Neural cell (in vitro differentiated cells): ENCODE results near the gene PPP1R9B.

Source experiments
- EP300 ChIP-seq: fragments of 450-650 bp; conservative IDR thresholded peaks from 2 replicates; pipeline ENCODE4 v1.6.1; 2014; ENCODE audit warnings: antibody characterized with exemption, mild to moderate bottlenecking, moderate library complexity; ENCODE audit not compliant: poor library complexity, severe bottlenecking
- EZH2 ChIP-seq: fragments of 200-600, 300-800 bp; shearing (Covaris generic), sonication (generic); IDR thresholded peaks from 2 replicates; pipeline ENCODE4 v1.6.1; 2014; ENCODE audit warnings: antibody characterized with exemption, low read length, borderline replicate concordance, mild to moderate bottlenecking; ENCODE audit not compliant: insufficient read depth, poor library complexity, severe bottlenecking
- MXI1 ChIP-seq: fragments of 450-650 bp; conservative IDR thresholded peaks from 2 replicates; pipeline ENCODE4 v1.6.1; 2014; ENCODE audit warnings: antibody characterized with exemption, mild to moderate bottlenecking; ENCODE audit not compliant: poor library complexity, severe bottlenecking
- POLR2AphosphoS5 ChIP-seq: IDR thresholded peaks from 2 replicates; pipeline ENCODE4 v1.6.1; 2012
- RAD21 ChIP-seq: fragments of 450-650 bp; conservative IDR thresholded peaks from 2 replicates; pipeline ENCODE4 v1.6.1; 2014; ENCODE audit warnings: antibody characterized with exemption, mild to moderate bottlenecking, moderate library complexity
- SMC3 ChIP-seq: fragments of 450-650 bp; conservative IDR thresholded peaks from 2 replicates; pipeline ENCODE4 v1.6.1; 2014; ENCODE audit warnings: antibody characterized with exemption, mild to moderate bottlenecking, moderate library complexity; ENCODE audit not compliant: poor library complexity
- TAF1 ChIP-seq: IDR thresholded peaks from 2 replicates; pipeline ENCODE4 v1.6.1; 2012; ENCODE audit warnings: low read depth
- TF ChIP-seq, protein P1 (sequence below): IDR thresholded peaks from 2 replicates; pipeline ENCODE4 v1.6.1; 2012; ENCODE audit warnings: borderline replicate concordance
- TF ChIP-seq, protein P2 (sequence below): fragments of 450-650 bp; IDR thresholded peaks from 2 replicates; pipeline ENCODE4 v1.5.1; 2014; ENCODE audit warnings: antibody characterized with exemption, mild to moderate bottlenecking, moderate library complexity; ENCODE audit not compliant: poor library complexity, severe bottlenecking

- TF ChIP-seq, protein P1, sequence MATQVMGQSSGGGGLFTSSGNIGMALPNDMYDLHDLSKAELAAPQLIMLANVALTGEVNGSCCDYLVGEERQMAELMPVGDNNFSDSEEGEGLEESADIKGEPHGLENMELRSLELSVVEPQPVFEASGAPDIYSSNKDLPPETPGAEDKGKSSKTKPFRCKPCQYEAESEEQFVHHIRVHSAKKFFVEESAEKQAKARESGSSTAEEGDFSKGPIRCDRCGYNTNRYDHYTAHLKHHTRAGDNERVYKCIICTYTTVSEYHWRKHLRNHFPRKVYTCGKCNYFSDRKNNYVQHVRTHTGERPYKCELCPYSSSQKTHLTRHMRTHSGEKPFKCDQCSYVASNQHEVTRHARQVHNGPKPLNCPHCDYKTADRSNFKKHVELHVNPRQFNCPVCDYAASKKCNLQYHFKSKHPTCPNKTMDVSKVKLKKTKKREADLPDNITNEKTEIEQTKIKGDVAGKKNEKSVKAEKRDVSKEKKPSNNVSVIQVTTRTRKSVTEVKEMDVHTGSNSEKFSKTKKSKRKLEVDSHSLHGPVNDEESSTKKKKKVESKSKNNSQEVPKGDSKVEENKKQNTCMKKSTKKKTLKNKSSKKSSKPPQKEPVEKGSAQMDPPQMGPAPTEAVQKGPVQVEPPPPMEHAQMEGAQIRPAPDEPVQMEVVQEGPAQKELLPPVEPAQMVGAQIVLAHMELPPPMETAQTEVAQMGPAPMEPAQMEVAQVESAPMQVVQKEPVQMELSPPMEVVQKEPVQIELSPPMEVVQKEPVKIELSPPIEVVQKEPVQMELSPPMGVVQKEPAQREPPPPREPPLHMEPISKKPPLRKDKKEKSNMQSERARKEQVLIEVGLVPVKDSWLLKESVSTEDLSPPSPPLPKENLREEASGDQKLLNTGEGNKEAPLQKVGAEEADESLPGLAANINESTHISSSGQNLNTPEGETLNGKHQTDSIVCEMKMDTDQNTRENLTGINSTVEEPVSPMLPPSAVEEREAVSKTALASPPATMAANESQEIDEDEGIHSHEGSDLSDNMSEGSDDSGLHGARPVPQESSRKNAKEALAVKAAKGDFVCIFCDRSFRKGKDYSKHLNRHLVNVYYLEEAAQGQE, result no peak
- TF ChIP-seq, protein P2, sequence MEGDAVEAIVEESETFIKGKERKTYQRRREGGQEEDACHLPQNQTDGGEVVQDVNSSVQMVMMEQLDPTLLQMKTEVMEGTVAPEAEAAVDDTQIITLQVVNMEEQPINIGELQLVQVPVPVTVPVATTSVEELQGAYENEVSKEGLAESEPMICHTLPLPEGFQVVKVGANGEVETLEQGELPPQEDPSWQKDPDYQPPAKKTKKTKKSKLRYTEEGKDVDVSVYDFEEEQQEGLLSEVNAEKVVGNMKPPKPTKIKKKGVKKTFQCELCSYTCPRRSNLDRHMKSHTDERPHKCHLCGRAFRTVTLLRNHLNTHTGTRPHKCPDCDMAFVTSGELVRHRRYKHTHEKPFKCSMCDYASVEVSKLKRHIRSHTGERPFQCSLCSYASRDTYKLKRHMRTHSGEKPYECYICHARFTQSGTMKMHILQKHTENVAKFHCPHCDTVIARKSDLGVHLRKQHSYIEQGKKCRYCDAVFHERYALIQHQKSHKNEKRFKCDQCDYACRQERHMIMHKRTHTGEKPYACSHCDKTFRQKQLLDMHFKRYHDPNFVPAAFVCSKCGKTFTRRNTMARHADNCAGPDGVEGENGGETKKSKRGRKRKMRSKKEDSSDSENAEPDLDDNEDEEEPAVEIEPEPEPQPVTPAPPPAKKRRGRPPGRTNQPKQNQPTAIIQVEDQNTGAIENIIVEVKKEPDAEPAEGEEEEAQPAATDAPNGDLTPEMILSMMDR, result no peak
- no peak for TF ChIP-seq SMC3
- TF ChIP-seq EZH2, result no peak
- TF ChIP-seq POLR2AphosphoS5, result no peak
- TF ChIP-seq TAF1, result no peak
- TF ChIP-seq RAD21, result no peak
- no peak for TF ChIP-seq MXI1
- no peak for TF ChIP-seq EP300
Observed at GRCh38 chr17:50122945-50123344, 27.5 kb downstream of the PPP1R9B start.
